Endothelial cell of umbilical vein (primary cell): Measurements from ENCODE around the gene C16orf90. TPM values are rescaled to one million over a fixed set of nuclear protein-coding genes. Genes with fewer than 3 reads are reported as not detected.

Source experiments
- BruUV-seq: library from RNA; stranded (reverse); fragments of 400-500 nt; replicated peaks from 2 replicates; lab custom pipeline; 2021; lab: Mats Ljungman, UMichigan
- CTCF ChIA-PET: fragments of 300-600, 350-600 bp; sonication (Branson Sonifier 250); formaldehyde crosslinking; loops from one replicate; lab custom pipeline; 2021; ENCODE audit warnings: antibody characterized with exemption, inconsistent platforms; lab: Charles Lee
- POLR2A ChIA-PET: fragments of 300-600, 350-600 bp; sonication (Branson Sonifier 250); formaldehyde crosslinking; loops from one replicate; lab custom pipeline; 2021; ENCODE audit warnings: antibody characterized with exemption, inconsistent platforms; lab: Charles Lee
- DNase-seq: peaks from one replicate; pipeline ENCODE4 v3.0.0-alpha.2; 2011; ENCODE audit warnings: low read depth, low spot score
- FAIRE-seq: peaks from 2 replicates; lab custom pipeline; 2011; peaks lifted over from hg19 to GRCh38; lab: Jason Lieb, UNC
- H2AFZ ChIP-seq: 2 replicates; pipeline ENCODE4 v1.6.0; 2012; ENCODE audit warnings: low read depth, low read length, control low read depth, inconsistent platforms
- H3K27ac ChIP-seq: 2 replicates; pipeline ENCODE4 v1.5.1; 2011; ENCODE audit warnings: low read depth, mild to moderate bottlenecking, control low read depth, low read length, moderate library complexity; ENCODE audit not compliant: insufficient read depth
- H3K27me3 ChIP-seq, 2 experiments: 2 replicates each; pipeline versions ENCODE4 v1.6.0 to v1.6.1; 2011; ENCODE audit warnings: low read length in 2 of 2, mixed read lengths in 1 of 2; ENCODE audit not compliant: control insufficient read depth in 2 of 2, insufficient read depth in 2 of 2
- H3K36me3 ChIP-seq, 2 experiments: 2 replicates in 1 of 2; 3 replicates in 1 of 2; pipeline ENCODE4 v1.5.1; 2011; ENCODE audit warnings: low read length in 2 of 2, mild to moderate bottlenecking in 1 of 2, moderate library complexity in 1 of 2; ENCODE audit not compliant: control insufficient read depth in 2 of 2, insufficient read depth in 2 of 2; ENCODE audit errors: extremely low read depth in 1 of 2
- H3K4me1 ChIP-seq: 3 replicates; pipeline ENCODE4 v1.5.1; 2011; ENCODE audit warnings: mild to moderate bottlenecking, low read length; ENCODE audit not compliant: control insufficient read depth, insufficient read depth; ENCODE audit errors: extremely low read depth
- H3K4me2 ChIP-seq: 2 replicates; pipeline ENCODE4 v1.6.1; 2011; ENCODE audit warnings: low read length, control low read depth, mixed read lengths; ENCODE audit not compliant: insufficient read depth
- H3K4me3 ChIP-seq, 3 experiments: fragments of 200-600 bp in 1 of 3; sonication (generic), shearing (Covaris generic) in 1 of 3; replicated peaks in 1 of 3; 2 replicates each; pipeline ENCODE4 v1.5.1; 2011 to 2016; ENCODE audit warnings: control low read depth in 3 of 3, low read length in 3 of 3, mild to moderate bottlenecking in 2 of 3, inconsistent platforms in 1 of 3, low read depth in 1 of 3, moderate library complexity in 1 of 3; ENCODE audit not compliant: insufficient read depth in 1 of 3
- H3K79me2 ChIP-seq: 2 replicates; pipeline ENCODE4 v1.6.0; 2012; ENCODE audit warnings: low read length, inconsistent platforms; ENCODE audit not compliant: control insufficient read depth, insufficient read depth
- H3K9ac ChIP-seq: replicated peaks from 2 replicates; pipeline ENCODE3; 2011; ENCODE audit warnings: low read length, control low read depth; ENCODE audit not compliant: insufficient read depth; ENCODE audit errors: extremely low read depth
- H3K9me1 ChIP-seq: replicated peaks from 3 replicates; pipeline ENCODE4 v1.6.0; 2011; ENCODE audit warnings: mild to moderate bottlenecking, low read length; ENCODE audit not compliant: control insufficient read depth, insufficient read depth; ENCODE audit errors: extremely low read depth
- H3K9me3 ChIP-seq: replicated peaks from 2 replicates; pipeline ENCODE4 v1.5.1; 2012; ENCODE audit warnings: low read length, inconsistent platforms; ENCODE audit not compliant: control insufficient read depth, insufficient read depth
- H4K20me1 ChIP-seq: replicated peaks from 2 replicates; pipeline ENCODE3; 2011; ENCODE audit warnings: mild to moderate bottlenecking, low read length; ENCODE audit not compliant: control insufficient read depth, insufficient read depth; ENCODE audit errors: extremely low read depth
- EZH2 ChIP-seq: IDR thresholded peaks from 2 replicates; pipeline ENCODE4 v1.6.1; 2012; ENCODE audit warnings: borderline replicate concordance, low read depth, mild to moderate bottlenecking, moderate library complexity, low read length, inconsistent platforms; ENCODE audit not compliant: severe bottlenecking
- FOS ChIP-seq: IDR thresholded peaks from 2 replicates; pipeline ENCODE4 v1.6.1; 2011; ENCODE audit warnings: mild to moderate bottlenecking, low read length, moderate library complexity, borderline replicate concordance; ENCODE audit not compliant: insufficient read depth
- GATA2 ChIP-seq: IDR thresholded peaks from 2 replicates; pipeline ENCODE4 v1.7.0; 2011; ENCODE audit warnings: low read depth, mild to moderate bottlenecking, moderate library complexity, mixed read lengths, low read length; ENCODE audit not compliant: insufficient read length, insufficient read depth
- JUN ChIP-seq: IDR thresholded peaks from 2 replicates; pipeline ENCODE4 v1.6.1; 2011; ENCODE audit warnings: borderline replicate concordance, low read depth; ENCODE audit not compliant: insufficient read length, insufficient read depth
- MYC ChIP-seq: IDR thresholded peaks from one replicate; pipeline ENCODE4 v1.6.1; 2011; ENCODE audit warnings: mild to moderate bottlenecking, low read depth, low read length
- POLR2A ChIP-seq: IDR thresholded peaks from 2 replicates; pipeline ENCODE4 v1.6.1; 2012; ENCODE audit warnings: low read depth, mild to moderate bottlenecking, control low read depth, low read length
- POLR2AphosphoS5 ChIP-seq: IDR thresholded peaks from 2 replicates; pipeline ENCODE4 v1.6.1; 2012; ENCODE audit warnings: low read depth, mild to moderate bottlenecking, control low read depth, low read length, moderate library complexity; ENCODE audit not compliant: insufficient read depth
- dilution Hi-C: fragments of 300-500 bp; cut with MboI; formaldehyde crosslinking; loops from one replicate; pipeline ENCODE4 v1.15.0; 2019; ENCODE audit warnings: low sequenced_read_pairs; ENCODE audit not compliant: extremely low pct_ligation_motif_present
- intact Hi-C: fragments of 100-400 bp; cut with micrococcal nuclease; formaldehyde crosslinking; loops from one replicate; pipeline ENCODE4 v1.10.0; 2022
- polyA plus RNA-seq, 4 experiments: library from polyadenylated mRNA; depleted of rRNA in 3 of 4; stranded (reverse) in 3 of 4; unstranded in 1 of 4; fragments of >200 nt; gene quantifications; 2 replicates each; pipeline versions ENCODE4 v1.2.1 to v1.2.3, GENCODE V29; 2011 to 2012; ENCODE audit warnings: missing spikeins in 1 of 4
- total RNA-seq: library from RNA; stranded (reverse); gene quantifications from 2 replicates; pipeline ENCODE4 v1.2.3, GENCODE V29; 2021
- TF ChIP-seq, protein P1 (sequence below): IDR thresholded peaks from 2 replicates; pipeline ENCODE4 v1.6.1; 2011; ENCODE audit not compliant: insufficient read depth, insufficient read length
- TF ChIP-seq, protein P2 (sequence below), 2 donors: IDR thresholded peaks; 1 replicate in 1 of 2; 2 replicates in 1 of 2; pipeline ENCODE4 v1.5.1; 2011; ENCODE audit warnings: low read length in 2 of 2, mild to moderate bottlenecking in 2 of 2, moderate library complexity in 2 of 2, control low read depth in 1 of 2, inconsistent platforms in 1 of 2, low read depth in 1 of 2; ENCODE audit not compliant: insufficient read depth in 1 of 2; ENCODE audit errors: extremely low read depth in 1 of 2

Gene C16orf90
- total and polyA plus RNA-seq, 2 donors (not counting 3 experiments of a cell fraction or from before 2014, with no cell fraction given), result not detected

DNA sequence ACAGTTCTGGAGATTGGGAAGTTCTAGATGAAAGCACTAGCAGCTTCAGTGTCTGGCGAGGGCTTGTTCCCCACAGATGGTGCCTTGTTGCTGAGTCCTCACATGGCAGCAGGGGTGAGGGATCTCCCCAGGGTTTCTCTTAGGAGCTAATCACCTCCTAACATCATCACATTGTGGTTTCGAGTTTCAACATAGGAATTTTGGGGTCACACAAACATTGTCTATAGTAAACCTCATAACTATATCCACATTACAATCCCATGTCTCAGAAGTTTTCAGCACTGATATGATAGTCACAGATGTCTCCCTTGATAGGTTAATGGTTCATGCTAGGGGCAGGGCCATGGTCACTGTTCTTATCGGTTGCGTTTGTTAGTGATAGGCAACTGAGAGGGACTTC lies 19.3 kb upstream of the C16orf90 start:
- CTCF ChIA-PET, result no interaction called here
- no peak for FAIRE-seq
- TF ChIP-seq FOS (no peak), POLR2AphosphoS5 (no peak), JUN (no peak), MYC (no peak), POLR2A (no peak), EZH2 (no peak), GATA2 (no peak)
- TF ChIP-seq, protein P1, sequence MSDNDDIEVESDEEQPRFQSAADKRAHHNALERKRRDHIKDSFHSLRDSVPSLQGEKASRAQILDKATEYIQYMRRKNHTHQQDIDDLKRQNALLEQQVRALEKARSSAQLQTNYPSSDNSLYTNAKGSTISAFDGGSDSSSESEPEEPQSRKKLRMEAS, result no peak
- TF ChIP-seq, protein P2, sequence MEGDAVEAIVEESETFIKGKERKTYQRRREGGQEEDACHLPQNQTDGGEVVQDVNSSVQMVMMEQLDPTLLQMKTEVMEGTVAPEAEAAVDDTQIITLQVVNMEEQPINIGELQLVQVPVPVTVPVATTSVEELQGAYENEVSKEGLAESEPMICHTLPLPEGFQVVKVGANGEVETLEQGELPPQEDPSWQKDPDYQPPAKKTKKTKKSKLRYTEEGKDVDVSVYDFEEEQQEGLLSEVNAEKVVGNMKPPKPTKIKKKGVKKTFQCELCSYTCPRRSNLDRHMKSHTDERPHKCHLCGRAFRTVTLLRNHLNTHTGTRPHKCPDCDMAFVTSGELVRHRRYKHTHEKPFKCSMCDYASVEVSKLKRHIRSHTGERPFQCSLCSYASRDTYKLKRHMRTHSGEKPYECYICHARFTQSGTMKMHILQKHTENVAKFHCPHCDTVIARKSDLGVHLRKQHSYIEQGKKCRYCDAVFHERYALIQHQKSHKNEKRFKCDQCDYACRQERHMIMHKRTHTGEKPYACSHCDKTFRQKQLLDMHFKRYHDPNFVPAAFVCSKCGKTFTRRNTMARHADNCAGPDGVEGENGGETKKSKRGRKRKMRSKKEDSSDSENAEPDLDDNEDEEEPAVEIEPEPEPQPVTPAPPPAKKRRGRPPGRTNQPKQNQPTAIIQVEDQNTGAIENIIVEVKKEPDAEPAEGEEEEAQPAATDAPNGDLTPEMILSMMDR (IDR thresholded peaks at IDR 0.05; ENCODE audit: extremely low read depth in 1 of 2, insufficient read depth in 1 of 2, low read depth in 1 of 2, low read length in 2 of 2), result no peak

More for the DNA sequence above, 19.3 kb upstream of the C16orf90 start:
- intact Hi-C loops, result no loop called here
- no peak overlapping the region for H2AFZ ChIP-seq
- no peaks in the 10 kb centered on the region for H4K20me1 ChIP-seq
- H3K27ac ChIP-seq, result no peak overlapping the region
- POLR2A ChIA-PET, result interaction anchor here (0.6 kb wide), 1 partner anchor 14 kb away, joined by 4 read pairs; no protein-coding TSS in a partner anchor
- H3K9me3 ChIP-seq, result no peaks in the 10 kb centered on the region
- no peaks in the 10 kb centered on the region for H3K4me1 ChIP-seq
- dilution Hi-C loops, result no loop called here
- DNase-seq, result no peak
- H3K79me2 ChIP-seq, result no peaks in the 10 kb centered on the region
- no peak overlapping the region for H3K4me2 ChIP-seq
- BruUV-seq, result no TSS peak
- no peak overlapping the region for H3K9ac ChIP-seq
- no peaks in the 10 kb centered on the region for H3K9me1 ChIP-seq
- H3K36me3 ChIP-seq, result peaks cover 7 to 17% of the 10 kb centered on the region in 2 experiments
- no peaks in the 10 kb centered on the region for H3K27me3 ChIP-seq
- H3K4me3 ChIP-seq, result no peak overlapping the region
